HG03066 (cell line): Measurements from ENCODE around the gene IL1R2.
"Not testable (repeated sequence)": the region's sequence is repeated elsewhere in the genome, so short reads cannot be mapped to it uniquely, and the experiment has no call there.

Experiments used
- ATAC-seq: cut with Tn5 transposase; IDR thresholded peaks from one replicate; pipeline ENCODE4 v1.9.1; 2021; ENCODE audit warnings: low read depth; ENCODE audit not compliant: unreplicated experiment

IL1R2 gene

GRCh38 chr2:102058293-102058833 lies 66.6 kb downstream of the IL1R2 start:
- ATAC-seq, result no peak

- ATAC-seq, result no peak
These were observed 67.4 kb downstream of the IL1R2 start for GRCh38 chr2:102059151-102059550.

- ATAC-seq, result no peak
These were observed 68.3 kb downstream of the IL1R2 start for GRCh38 chr2:102060047-102060446.

- ATAC-seq, result no peak
These were observed 69.0 kb downstream of the IL1R2 start for GRCh38 chr2:102060792-102061191.

- no peak for ATAC-seq
These were observed 69.5 kb downstream of the IL1R2 start for GRCh38 chr2:102061286-102061699.

- no peak for ATAC-seq
These were observed 70.4 kb downstream of the IL1R2 start for GRCh38 chr2:102061962-102062795.

GRCh38 chr2:102062802-102063201 lies 71.0 kb downstream of the IL1R2 start:
- ATAC-seq, result no peak

- no peak for ATAC-seq
These were observed 71.7 kb downstream of the IL1R2 start for GRCh38 chr2:102063487-102063911.

GRCh38 chr2:102063941-102064678 lies 72.3 kb downstream of the IL1R2 start:
- no peak for ATAC-seq

GRCh38 chr2:102064679-102065674 lies 73.2 kb downstream of the IL1R2 start:
- no peak for ATAC-seq

- no peak for ATAC-seq
These were observed 74.0 kb downstream of the IL1R2 start for GRCh38 chr2:102065675-102066252.

- ATAC-seq, result no peak
These were observed 74.8 kb downstream of the IL1R2 start for GRCh38 chr2:102066554-102066953.

GRCh38 chr2:102068126-102068525 lies 76.4 kb downstream of the IL1R2 start:
- not testable (repeated sequence) for ATAC-seq

GRCh38 chr2:102069311-102069974 lies 77.7 kb downstream of the IL1R2 start:
- ATAC-seq, result no peak

GRCh38 chr2:102070058-102070642 lies 78.4 kb downstream of the IL1R2 start:
- ATAC-seq, result no peak

GRCh38 chr2:102072741-102073140 lies 81.0 kb downstream of the IL1R2 start:
- ATAC-seq, result no peak

GRCh38 chr2:102073168-102073724 lies 81.5 kb downstream of the IL1R2 start:
- no peak for ATAC-seq

- no peak for ATAC-seq
These were observed 82.5 kb downstream of the IL1R2 start for GRCh38 chr2:102074152-102074783.
